Nephron (organoid): ENCODE results near the gene PARD6B.

Experiments
- H3K27ac Mint-ChIP-seq, 3 experiments: 2 replicates each; pipeline ENCODE4 v1.8.0; 2020; ENCODE audit warnings: mixed read lengths in 3 of 3, mild to moderate bottlenecking in 2 of 3, moderate library complexity in 1 of 3
- H3K27me3 Mint-ChIP-seq: 2 replicates; pipeline ENCODE4 v1.8.0; 2021; ENCODE audit warnings: low read depth, mild to moderate bottlenecking, moderate library complexity, mixed read lengths
- H3K36me3 Mint-ChIP-seq: 2 replicates; pipeline ENCODE4 v1.8.0; 2020; ENCODE audit warnings: low read depth, mixed read lengths
- H3K4me1 Mint-ChIP-seq: 2 replicates; pipeline ENCODE4 v1.8.0; 2020; ENCODE audit warnings: mixed read lengths
- H3K4me3 Mint-ChIP-seq, 3 experiments: 2 replicates each; pipeline ENCODE4 v1.8.0; 2020; ENCODE audit warnings: mild to moderate bottlenecking in 3 of 3, mixed read lengths in 3 of 3, moderate library complexity in 2 of 3
- H3K9me3 Mint-ChIP-seq: 2 replicates; pipeline ENCODE4 v1.8.0; 2020; ENCODE audit warnings: mixed read lengths
- TF ChIP-seq, protein P1 (sequence below), 3 experiments: fragments of 200-600 bp; sonication (generic); IDR thresholded peaks; one replicate each; pipeline ENCODE4 v1.5.0; 2021; ENCODE audit warnings: antibody characterized with exemption in 3 of 3; ENCODE audit not compliant: unreplicated experiment in 3 of 3

The PARD6B gene, protein sequence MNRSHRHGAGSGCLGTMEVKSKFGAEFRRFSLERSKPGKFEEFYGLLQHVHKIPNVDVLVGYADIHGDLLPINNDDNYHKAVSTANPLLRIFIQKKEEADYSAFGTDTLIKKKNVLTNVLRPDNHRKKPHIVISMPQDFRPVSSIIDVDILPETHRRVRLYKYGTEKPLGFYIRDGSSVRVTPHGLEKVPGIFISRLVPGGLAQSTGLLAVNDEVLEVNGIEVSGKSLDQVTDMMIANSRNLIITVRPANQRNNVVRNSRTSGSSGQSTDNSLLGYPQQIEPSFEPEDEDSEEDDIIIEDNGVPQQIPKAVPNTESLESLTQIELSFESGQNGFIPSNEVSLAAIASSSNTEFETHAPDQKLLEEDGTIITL

GRCh38 chr20:50731055-50731929 lies at the start of gene PARD6B:
PARD6B (plus strand) TSS chr20:50731580; CDS start chr20:50731787, 207 bp downstream.
- Mint-ChIP-seq H3K36me3 (peaks cover 8% of the 10 kb centered on the region), H3K4me3 (peak within 1 kb of the TSS; percentile 88 to 93 (median 93)), H3K27me3 (peaks cover 31% of the 10 kb centered on the region), H3K4me1 (peaks cover 25% of the 10 kb centered on the region), H3K27ac (peak within 1 kb of the TSS; percentile 95 to 97 (median 96)), H3K9me3 (no peaks in the 10 kb centered on the region)
- TF ChIP-seq, protein P1, sequence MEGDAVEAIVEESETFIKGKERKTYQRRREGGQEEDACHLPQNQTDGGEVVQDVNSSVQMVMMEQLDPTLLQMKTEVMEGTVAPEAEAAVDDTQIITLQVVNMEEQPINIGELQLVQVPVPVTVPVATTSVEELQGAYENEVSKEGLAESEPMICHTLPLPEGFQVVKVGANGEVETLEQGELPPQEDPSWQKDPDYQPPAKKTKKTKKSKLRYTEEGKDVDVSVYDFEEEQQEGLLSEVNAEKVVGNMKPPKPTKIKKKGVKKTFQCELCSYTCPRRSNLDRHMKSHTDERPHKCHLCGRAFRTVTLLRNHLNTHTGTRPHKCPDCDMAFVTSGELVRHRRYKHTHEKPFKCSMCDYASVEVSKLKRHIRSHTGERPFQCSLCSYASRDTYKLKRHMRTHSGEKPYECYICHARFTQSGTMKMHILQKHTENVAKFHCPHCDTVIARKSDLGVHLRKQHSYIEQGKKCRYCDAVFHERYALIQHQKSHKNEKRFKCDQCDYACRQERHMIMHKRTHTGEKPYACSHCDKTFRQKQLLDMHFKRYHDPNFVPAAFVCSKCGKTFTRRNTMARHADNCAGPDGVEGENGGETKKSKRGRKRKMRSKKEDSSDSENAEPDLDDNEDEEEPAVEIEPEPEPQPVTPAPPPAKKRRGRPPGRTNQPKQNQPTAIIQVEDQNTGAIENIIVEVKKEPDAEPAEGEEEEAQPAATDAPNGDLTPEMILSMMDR (IDR thresholded peaks at IDR 0.05; ENCODE audit: unreplicated experiment in 3 of 3), result no peak

DNA sequence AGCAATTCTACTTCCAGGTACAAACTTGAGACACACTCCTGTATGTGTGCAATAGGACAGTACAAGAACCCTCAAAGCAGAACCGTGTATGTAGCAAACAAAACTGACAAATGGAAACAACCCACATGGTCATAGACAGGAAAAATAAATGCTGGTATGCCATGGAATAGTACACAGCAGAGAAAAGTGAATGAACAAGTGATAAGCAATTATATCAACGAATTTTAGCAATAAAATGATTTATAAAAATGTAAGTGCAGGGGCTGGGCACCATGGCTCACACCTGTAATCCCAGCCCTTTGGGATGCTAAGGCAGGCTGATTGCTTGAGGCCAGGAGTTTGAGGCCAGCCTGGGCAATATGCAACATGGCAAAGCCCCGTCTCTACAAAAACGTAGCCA lies 49.3 kb upstream of the PARD6B start:
- Mint-ChIP-seq H3K4me1 (peaks cover 25% of the 10 kb centered on the region), H3K27ac (peak overlapping the region in 2 of 3 experiments; percentile 5 to 52), H3K27me3 (peaks cover 13% of the 10 kb centered on the region), H3K36me3 (no peaks in the 10 kb centered on the region), H3K9me3 (no peaks in the 10 kb centered on the region), H3K4me3 (no peak overlapping the region)
- TF ChIP-seq, protein P1 (IDR thresholded peaks at IDR 0.05; ENCODE audit: unreplicated experiment in 3 of 3), result no peak

GRCh38 chr20:50682947-50683530 lies 48.3 kb upstream of the PARD6B start:
- Mint-ChIP-seq H3K4me1 (peaks cover 23% of the 10 kb centered on the region), H3K4me3 (no peak overlapping the region), H3K36me3 (no peaks in the 10 kb centered on the region), H3K9me3 (no peaks in the 10 kb centered on the region), H3K27ac (peak overlapping the region in 1 of 3 experiments; percentile 10), H3K27me3 (peaks cover 13% of the 10 kb centered on the region)
- TF ChIP-seq, protein P1 (IDR thresholded peaks at IDR 0.05; ENCODE audit: unreplicated experiment in 3 of 3), result no peak

DNA sequence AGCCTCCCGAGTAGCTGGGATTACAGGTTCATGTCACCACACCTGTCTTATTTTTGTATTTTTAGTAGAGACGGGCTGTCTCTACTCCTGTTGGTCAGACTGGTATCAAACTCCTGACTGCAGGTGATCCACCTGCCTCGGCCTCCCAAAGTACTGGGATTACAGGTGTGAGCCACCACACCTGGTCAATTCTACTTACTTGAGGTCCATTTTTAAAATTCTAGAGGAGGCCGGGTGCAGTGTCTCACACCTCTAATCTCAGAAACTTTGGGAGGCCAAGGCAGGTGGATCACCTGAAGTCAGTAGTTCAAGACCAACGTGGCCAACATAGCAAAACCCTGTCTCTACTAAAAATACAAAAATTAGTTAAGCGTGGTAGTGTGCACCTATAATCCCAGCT lies 47.8 kb upstream of the PARD6B start:
- H3K36me3 Mint-ChIP-seq, result no peaks in the 10 kb centered on the region
- no peak overlapping the region for H3K27ac Mint-ChIP-seq
- H3K4me3 Mint-ChIP-seq, result no peak overlapping the region
- H3K9me3 Mint-ChIP-seq, result no peaks in the 10 kb centered on the region
- TF ChIP-seq, protein P1 (IDR thresholded peaks at IDR 0.05; ENCODE audit: unreplicated experiment in 3 of 3), result no peak
- peaks cover 18% of the 10 kb centered on the region for H3K4me1 Mint-ChIP-seq
- H3K27me3 Mint-ChIP-seq, result peaks cover 9% of the 10 kb centered on the region

- H3K9me3 Mint-ChIP-seq, result no peaks in the 10 kb centered on the region
- H3K4me3 Mint-ChIP-seq, result peak overlapping the region in 1 of 3 experiments; percentile 12
- H3K27ac Mint-ChIP-seq, result peak overlapping the region; percentile 71 to 72 (median 72)
- no peaks in the 10 kb centered on the region for H3K36me3 Mint-ChIP-seq
- TF ChIP-seq, protein P1 (IDR thresholded peaks at IDR 0.05; ENCODE audit: unreplicated experiment in 3 of 3), result no peak
- H3K27me3 Mint-ChIP-seq, result peaks cover 19% of the 10 kb centered on the region
- H3K4me1 Mint-ChIP-seq, result peaks cover 24% of the 10 kb centered on the region
These were observed 44.6 kb upstream of the PARD6B start for GRCh38 chr20:50686821-50687220.
